GM23338 (cell line): ENCODE measurements around the gene CACNA2D2. TPM values are rescaled to one million over a fixed set of nuclear protein-coding genes. Genes with fewer than 3 reads are reported as not detected.

ENCODE experiments used
- ATAC-seq: fragments of 200-7000 bp; cut with Tn5 transposase; 3 replicates; pipeline ENCODE4 v1.9.1; 2020
- DNase-seq: peaks from one replicate; pipeline ENCODE4 v3.0.0-alpha.2; 2015; ENCODE audit warnings: low spot score
- H2AFZ ChIP-seq: fragments of 200-600 bp; sonication (generic); 2 replicates; pipeline ENCODE4 v1.8.0; 2016; ENCODE audit warnings: antibody characterized with exemption, mild to moderate bottlenecking, moderate library complexity
- H3F3A ChIP-seq: fragments of 200-600 bp; sonication (generic); replicated peaks from 2 replicates; pipeline ENCODE4 v1.8.0; 2017; ENCODE audit warnings: antibody characterized with exemption, mixed run types, low read depth
- H3K27ac ChIP-seq: fragments of 200-600 bp; sonication (generic); 2 replicates; pipeline ENCODE4 v1.6.1; 2016; ENCODE audit warnings: low read depth
- H3K27me3 ChIP-seq: fragments of 200-600 bp; sonication (generic); 2 replicates; pipeline ENCODE4 v1.8.0; 2016; ENCODE audit warnings: mild to moderate bottlenecking, mixed run types, moderate library complexity; ENCODE audit not compliant: insufficient read depth
- H3K36me3 ChIP-seq: fragments of 200-600 bp; sonication (generic); 2 replicates; pipeline ENCODE4 v1.8.0; 2016; ENCODE audit warnings: mild to moderate bottlenecking; ENCODE audit not compliant: insufficient read depth
- H3K4me1 ChIP-seq: fragments of 200-600 bp; sonication (generic); 2 replicates; pipeline ENCODE4 v1.8.0; 2016; ENCODE audit warnings: mild to moderate bottlenecking, moderate library complexity; ENCODE audit not compliant: insufficient read depth
- H3K4me2 ChIP-seq: fragments of 200-600 bp; sonication (generic); 2 replicates; pipeline ENCODE4 v1.7.1; 2017; ENCODE audit warnings: mixed run types
- H3K4me3 ChIP-seq: fragments of 200-600 bp; sonication (generic); 2 replicates; pipeline ENCODE4 v1.6.1; 2016; ENCODE audit warnings: mixed run types
- H3K79me2 ChIP-seq: fragments of 200-600 bp; sonication (generic); replicated peaks from 2 replicates; pipeline ENCODE4 v1.8.0; 2017; ENCODE audit warnings: mild to moderate bottlenecking; ENCODE audit not compliant: insufficient read depth
- H3K9me2 ChIP-seq: fragments of 200-600 bp; sonication (generic); 2 replicates; pipeline ENCODE4 v1.8.0; 2017; ENCODE audit not compliant: insufficient read depth
- H4K20me1 ChIP-seq: fragments of 200-600 bp; sonication (generic); replicated peaks from 2 replicates; pipeline ENCODE4 v1.8.0; 2017; ENCODE audit warnings: mild to moderate bottlenecking; ENCODE audit not compliant: insufficient read depth
- H3K27ac Mint-ChIP-seq: 2 replicates; pipeline ENCODE4 v1.8.0; 2020; ENCODE audit warnings: inconsistent platforms, mild to moderate bottlenecking, moderate library complexity, mixed read lengths
- H3K27me3 Mint-ChIP-seq: 3 replicates; pipeline ENCODE4 v1.8.0; 2022; ENCODE audit warnings: low read depth, mild to moderate bottlenecking, moderate library complexity, mixed read lengths, inconsistent platforms; ENCODE audit not compliant: insufficient read depth, poor library complexity
- H3K36me3 Mint-ChIP-seq: 3 replicates; pipeline ENCODE4 v1.8.0; 2021; ENCODE audit warnings: low read depth, mild to moderate bottlenecking, inconsistent platforms, moderate library complexity, mixed read lengths
- H3K4me1 Mint-ChIP-seq: 3 replicates; pipeline ENCODE4 v1.8.0; 2020; ENCODE audit warnings: mild to moderate bottlenecking, inconsistent platforms, mixed read lengths
- H3K4me3 Mint-ChIP-seq: 3 replicates; pipeline ENCODE4 v1.8.0; 2021; ENCODE audit warnings: moderate library complexity, mild to moderate bottlenecking, inconsistent platforms, mixed read lengths
- H3K9me3 Mint-ChIP-seq: 3 replicates; pipeline ENCODE4 v1.8.0; 2020; ENCODE audit warnings: moderate library complexity, mild to moderate bottlenecking, inconsistent platforms, mixed read lengths
- CREB1 ChIP-seq: fragments of 250-450 bp; sonication (Bioruptor Pico); IDR thresholded peaks from 2 replicates; pipeline ENCODE4 v1.5.0; 2020; ENCODE audit warnings: low read depth, mild to moderate bottlenecking, moderate library complexity
- EZH2 ChIP-seq: fragments of 200-600 bp; sonication (generic); IDR thresholded peaks from one replicate; pipeline ENCODE4 v1.8.0; 2017; ENCODE audit warnings: antibody characterized with exemption, mild to moderate bottlenecking, low read depth; ENCODE audit not compliant: unreplicated experiment
- EZH2phosphoT487 ChIP-seq: fragments of 200-600 bp; sonication (generic); IDR thresholded peaks from one replicate; pipeline ENCODE4 v1.8.1; 2018; ENCODE audit warnings: antibody characterized with exemption; ENCODE audit not compliant: unreplicated experiment
- JUNB ChIP-seq: IDR thresholded peaks from one replicate; pipeline ENCODE4 v1.6.1; 2016; ENCODE audit warnings: antibody characterized with exemption; ENCODE audit not compliant: unreplicated experiment
- NANOG ChIP-seq: IDR thresholded peaks from 2 replicates; pipeline ENCODE4 v1.6.1; 2016; ENCODE audit warnings: antibody characterized with exemption, borderline replicate concordance
- POLR2AphosphoS5 ChIP-seq: IDR thresholded peaks from 2 replicates; pipeline ENCODE4 v1.6.1; 2016; ENCODE audit warnings: antibody characterized with exemption, low read depth
- STAT1 ChIP-seq: IDR thresholded peaks from one replicate; pipeline ENCODE4 v1.6.1; 2016; ENCODE audit warnings: antibody characterized with exemption; ENCODE audit not compliant: unreplicated experiment
- ZNF114 ChIP-seq: fragments of 250-450 bp; sonication (Bioruptor Pico); IDR thresholded peaks from 2 replicates; pipeline ENCODE4 v1.5.0; 2020; ENCODE audit warnings: mild to moderate bottlenecking, moderate library complexity
- ZNF331 ChIP-seq: fragments of 250-450 bp; sonication (Bioruptor Pico); IDR thresholded peaks from 2 replicates; pipeline ENCODE4 v1.5.0; 2020; ENCODE audit warnings: low read depth, mild to moderate bottlenecking, moderate library complexity
- polyA plus RNA-seq: library from polyadenylated mRNA; unstranded; fragments of >200 nt; fragmentation: Nextera tagmentation; extraction: Ambion mirVana; gene quantifications from 2 replicates; pipeline ENCODE4 v1.2.1, GENCODE V29; 2016
- total RNA-seq: library from RNA; depleted of rRNA; stranded (reverse); fragments of >200 nt; shearing (Covaris generic); gene quantifications from 2 replicates; pipeline ENCODE4 v1.2.3, GENCODE V29; 2014
- TF ChIP-seq, protein P1 (sequence below): fragments of 250-450 bp; sonication (Bioruptor Pico); IDR thresholded peaks from 2 replicates; pipeline ENCODE4 v1.5.0; 2020; ENCODE audit warnings: mild to moderate bottlenecking, moderate library complexity
- TF ChIP-seq, protein P2 (sequence below): IDR thresholded peaks from one replicate; pipeline ENCODE4 v1.6.1; 2018; ENCODE audit warnings: antibody characterized with exemption; ENCODE audit not compliant: unreplicated experiment
- TF ChIP-seq, protein P3 (sequence below): IDR thresholded peaks from 2 replicates; pipeline ENCODE4 v1.6.1; 2016; ENCODE audit warnings: antibody characterized with exemption
- TF ChIP-seq, protein P4 (sequence below), 2 experiments: fragments of 200-600 bp in 1 of 2; sonication (generic) in 1 of 2; conservative IDR thresholded peaks; 2 replicates each; pipeline versions ENCODE4 v1.5.1 to v1.6.1; 2016 to 2017; ENCODE audit warnings: antibody characterized with exemption in 2 of 2, low read depth in 2 of 2, mild to moderate bottlenecking in 2 of 2, moderate library complexity in 1 of 2

Gene CACNA2D2
- total and polyA plus RNA-seq, 2 experiments from 2014 or later: 4.7 to 11.4 TPM

DNA sequence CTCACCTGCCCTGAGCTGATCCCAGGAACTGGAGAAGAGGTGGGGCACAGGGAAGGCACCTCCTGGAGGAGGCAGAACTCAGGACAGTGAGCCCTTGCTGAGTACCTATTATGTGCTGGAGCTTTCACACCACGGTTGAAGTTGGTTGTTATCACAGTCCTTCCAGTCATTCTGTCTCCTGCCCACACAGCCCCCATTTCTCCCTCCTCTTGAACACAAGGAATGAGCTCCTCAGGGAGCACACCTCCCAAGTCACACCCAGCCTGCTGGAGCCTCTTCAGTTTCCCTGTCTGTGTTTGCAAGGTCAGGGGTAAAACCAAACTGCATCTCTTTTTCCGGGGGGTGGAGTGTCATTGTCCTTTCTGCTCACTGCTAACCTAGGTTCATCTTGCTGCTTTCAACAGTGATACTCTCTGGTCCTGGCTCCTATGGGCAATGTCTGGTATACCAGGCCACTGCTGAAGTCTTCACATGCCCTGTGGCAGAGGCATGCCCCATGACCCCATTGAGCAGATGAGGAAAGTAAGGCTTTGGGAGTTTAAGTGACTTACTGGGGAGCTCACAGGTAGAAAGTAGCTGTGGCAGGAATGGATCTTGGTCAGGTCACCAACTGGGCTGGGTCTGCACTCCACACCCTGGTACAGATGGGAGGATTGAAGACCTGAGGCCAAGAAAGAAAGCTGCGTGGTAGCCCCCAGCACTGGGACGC, 34.1 kb upstream of the CACNA2D2 start:
- H4K20me1 ChIP-seq: no peaks in the 10 kb centered on the region
- no peaks in the 10 kb centered on the region for H3K27me3 ChIP-seq
- H3K36me3 ChIP-seq: no peaks in the 10 kb centered on the region
- H3F3A ChIP-seq: no peaks in the 10 kb centered on the region
- TF ChIP-seq EZH2: no peak
- TF ChIP-seq CREB1 (CRISPR knock-in tag): no peak
- TF ChIP-seq, protein P1, sequence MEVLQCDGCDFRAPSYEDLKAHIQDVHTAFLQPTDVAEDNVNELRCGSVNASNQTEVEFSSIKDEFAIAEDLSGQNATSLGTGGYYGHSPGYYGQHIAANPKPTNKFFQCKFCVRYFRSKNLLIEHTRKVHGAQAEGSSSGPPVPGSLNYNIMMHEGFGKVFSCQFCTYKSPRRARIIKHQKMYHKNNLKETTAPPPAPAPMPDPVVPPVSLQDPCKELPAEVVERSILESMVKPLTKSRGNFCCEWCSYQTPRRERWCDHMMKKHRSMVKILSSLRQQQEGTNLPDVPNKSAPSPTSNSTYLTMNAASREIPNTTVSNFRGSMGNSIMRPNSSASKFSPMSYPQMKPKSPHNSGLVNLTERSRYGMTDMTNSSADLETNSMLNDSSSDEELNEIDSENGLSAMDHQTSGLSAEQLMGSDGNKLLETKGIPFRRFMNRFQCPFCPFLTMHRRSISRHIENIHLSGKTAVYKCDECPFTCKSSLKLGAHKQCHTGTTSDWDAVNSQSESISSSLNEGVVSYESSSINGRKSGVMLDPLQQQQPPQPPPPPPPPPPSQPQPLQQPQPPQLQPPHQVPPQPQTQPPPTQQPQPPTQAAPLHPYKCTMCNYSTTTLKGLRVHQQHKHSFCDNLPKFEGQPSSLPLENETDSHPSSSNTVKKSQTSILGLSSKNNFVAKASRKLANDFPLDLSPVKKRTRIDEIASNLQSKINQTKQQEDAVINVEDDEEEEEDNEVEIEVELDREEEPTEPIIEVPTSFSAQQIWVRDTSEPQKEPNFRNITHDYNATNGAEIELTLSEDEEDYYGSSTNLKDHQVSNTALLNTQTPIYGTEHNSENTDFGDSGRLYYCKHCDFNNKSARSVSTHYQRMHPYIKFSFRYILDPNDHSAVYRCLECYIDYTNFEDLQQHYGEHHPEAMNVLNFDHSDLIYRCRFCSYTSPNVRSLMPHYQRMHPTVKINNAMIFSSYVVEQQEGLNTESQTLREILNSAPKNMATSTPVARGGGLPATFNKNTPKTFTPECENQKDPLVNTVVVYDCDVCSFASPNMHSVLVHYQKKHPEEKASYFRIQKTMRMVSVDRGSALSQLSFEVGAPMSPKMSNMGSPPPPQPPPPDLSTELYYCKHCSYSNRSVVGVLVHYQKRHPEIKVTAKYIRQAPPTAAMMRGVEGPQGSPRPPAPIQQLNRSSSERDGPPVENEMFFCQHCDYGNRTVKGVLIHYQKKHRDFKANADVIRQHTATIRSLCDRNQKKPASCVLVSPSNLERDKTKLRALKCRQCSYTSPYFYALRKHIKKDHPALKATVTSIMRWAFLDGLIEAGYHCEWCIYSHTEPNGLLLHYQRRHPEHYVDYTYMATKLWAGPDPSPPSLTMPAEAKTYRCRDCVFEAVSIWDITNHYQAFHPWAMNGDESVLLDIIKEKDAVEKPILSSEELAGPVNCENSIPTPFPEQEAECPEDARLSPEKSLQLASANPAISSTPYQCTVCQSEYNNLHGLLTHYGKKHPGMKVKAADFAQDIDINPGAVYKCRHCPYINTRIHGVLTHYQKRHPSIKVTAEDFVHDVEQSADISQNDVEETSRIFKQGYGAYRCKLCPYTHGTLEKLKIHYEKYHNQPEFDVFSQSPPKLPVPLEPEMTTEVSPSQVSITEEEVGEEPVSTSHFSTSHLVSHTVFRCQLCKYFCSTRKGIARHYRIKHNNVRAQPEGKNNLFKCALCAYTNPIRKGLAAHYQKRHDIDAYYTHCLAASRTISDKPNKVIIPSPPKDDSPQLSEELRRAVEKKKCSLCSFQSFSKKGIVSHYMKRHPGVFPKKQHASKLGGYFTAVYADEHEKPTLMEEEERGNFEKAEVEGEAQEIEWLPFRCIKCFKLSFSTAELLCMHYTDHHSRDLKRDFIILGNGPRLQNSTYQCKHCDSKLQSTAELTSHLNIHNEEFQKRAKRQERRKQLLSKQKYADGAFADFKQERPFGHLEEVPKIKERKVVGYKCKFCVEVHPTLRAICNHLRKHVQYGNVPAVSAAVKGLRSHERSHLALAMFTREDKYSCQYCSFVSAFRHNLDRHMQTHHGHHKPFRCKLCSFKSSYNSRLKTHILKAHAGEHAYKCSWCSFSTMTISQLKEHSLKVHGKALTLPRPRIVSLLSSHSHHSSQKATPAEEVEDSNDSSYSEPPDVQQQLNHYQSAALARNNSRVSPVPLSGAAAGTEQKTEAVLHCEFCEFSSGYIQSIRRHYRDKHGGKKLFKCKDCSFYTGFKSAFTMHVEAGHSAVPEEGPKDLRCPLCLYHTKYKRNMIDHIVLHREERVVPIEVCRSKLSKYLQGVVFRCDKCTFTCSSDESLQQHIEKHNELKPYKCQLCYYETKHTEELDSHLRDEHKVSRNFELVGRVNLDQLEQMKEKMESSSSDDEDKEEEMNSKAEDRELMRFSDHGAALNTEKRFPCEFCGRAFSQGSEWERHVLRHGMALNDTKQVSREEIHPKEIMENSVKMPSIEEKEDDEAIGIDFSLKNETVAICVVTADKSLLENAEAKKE (CRISPR knock-in tag): no peak
- TF ChIP-seq, protein P2, sequence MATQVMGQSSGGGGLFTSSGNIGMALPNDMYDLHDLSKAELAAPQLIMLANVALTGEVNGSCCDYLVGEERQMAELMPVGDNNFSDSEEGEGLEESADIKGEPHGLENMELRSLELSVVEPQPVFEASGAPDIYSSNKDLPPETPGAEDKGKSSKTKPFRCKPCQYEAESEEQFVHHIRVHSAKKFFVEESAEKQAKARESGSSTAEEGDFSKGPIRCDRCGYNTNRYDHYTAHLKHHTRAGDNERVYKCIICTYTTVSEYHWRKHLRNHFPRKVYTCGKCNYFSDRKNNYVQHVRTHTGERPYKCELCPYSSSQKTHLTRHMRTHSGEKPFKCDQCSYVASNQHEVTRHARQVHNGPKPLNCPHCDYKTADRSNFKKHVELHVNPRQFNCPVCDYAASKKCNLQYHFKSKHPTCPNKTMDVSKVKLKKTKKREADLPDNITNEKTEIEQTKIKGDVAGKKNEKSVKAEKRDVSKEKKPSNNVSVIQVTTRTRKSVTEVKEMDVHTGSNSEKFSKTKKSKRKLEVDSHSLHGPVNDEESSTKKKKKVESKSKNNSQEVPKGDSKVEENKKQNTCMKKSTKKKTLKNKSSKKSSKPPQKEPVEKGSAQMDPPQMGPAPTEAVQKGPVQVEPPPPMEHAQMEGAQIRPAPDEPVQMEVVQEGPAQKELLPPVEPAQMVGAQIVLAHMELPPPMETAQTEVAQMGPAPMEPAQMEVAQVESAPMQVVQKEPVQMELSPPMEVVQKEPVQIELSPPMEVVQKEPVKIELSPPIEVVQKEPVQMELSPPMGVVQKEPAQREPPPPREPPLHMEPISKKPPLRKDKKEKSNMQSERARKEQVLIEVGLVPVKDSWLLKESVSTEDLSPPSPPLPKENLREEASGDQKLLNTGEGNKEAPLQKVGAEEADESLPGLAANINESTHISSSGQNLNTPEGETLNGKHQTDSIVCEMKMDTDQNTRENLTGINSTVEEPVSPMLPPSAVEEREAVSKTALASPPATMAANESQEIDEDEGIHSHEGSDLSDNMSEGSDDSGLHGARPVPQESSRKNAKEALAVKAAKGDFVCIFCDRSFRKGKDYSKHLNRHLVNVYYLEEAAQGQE: no peak
- TF ChIP-seq ZNF331: no peak
- TF ChIP-seq, protein P3, sequence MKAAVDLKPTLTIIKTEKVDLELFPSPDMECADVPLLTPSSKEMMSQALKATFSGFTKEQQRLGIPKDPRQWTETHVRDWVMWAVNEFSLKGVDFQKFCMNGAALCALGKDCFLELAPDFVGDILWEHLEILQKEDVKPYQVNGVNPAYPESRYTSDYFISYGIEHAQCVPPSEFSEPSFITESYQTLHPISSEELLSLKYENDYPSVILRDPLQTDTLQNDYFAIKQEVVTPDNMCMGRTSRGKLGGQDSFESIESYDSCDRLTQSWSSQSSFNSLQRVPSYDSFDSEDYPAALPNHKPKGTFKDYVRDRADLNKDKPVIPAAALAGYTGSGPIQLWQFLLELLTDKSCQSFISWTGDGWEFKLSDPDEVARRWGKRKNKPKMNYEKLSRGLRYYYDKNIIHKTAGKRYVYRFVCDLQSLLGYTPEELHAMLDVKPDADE: no peak
- TF ChIP-seq ZNF114 (CRISPR knock-in tag): no peak
- no peak for TF ChIP-seq POLR2AphosphoS5
- no peak for TF ChIP-seq NANOG
- TF ChIP-seq EZH2phosphoT487: no peak
- no peak for TF ChIP-seq STAT1
- TF ChIP-seq, protein P4, sequence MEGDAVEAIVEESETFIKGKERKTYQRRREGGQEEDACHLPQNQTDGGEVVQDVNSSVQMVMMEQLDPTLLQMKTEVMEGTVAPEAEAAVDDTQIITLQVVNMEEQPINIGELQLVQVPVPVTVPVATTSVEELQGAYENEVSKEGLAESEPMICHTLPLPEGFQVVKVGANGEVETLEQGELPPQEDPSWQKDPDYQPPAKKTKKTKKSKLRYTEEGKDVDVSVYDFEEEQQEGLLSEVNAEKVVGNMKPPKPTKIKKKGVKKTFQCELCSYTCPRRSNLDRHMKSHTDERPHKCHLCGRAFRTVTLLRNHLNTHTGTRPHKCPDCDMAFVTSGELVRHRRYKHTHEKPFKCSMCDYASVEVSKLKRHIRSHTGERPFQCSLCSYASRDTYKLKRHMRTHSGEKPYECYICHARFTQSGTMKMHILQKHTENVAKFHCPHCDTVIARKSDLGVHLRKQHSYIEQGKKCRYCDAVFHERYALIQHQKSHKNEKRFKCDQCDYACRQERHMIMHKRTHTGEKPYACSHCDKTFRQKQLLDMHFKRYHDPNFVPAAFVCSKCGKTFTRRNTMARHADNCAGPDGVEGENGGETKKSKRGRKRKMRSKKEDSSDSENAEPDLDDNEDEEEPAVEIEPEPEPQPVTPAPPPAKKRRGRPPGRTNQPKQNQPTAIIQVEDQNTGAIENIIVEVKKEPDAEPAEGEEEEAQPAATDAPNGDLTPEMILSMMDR (conservative IDR thresholded peaks at IDR 0.05; ENCODE audit: low read depth in 2 of 2): no peak
- TF ChIP-seq JUNB: no peak
- Mint-ChIP-seq H3K27me3 (peaks cover 19% of the 10 kb centered on the region), H3K9me3 (no peaks in the 10 kb centered on the region), H3K36me3 (no peaks in the 10 kb centered on the region), H3K4me1 (peaks cover 39% of the 10 kb centered on the region), H3K4me3 (no peak overlapping the region), H3K27ac (no peak overlapping the region)
- no peak overlapping the region for H3K4me2 ChIP-seq
- H3K79me2 ChIP-seq: no peaks in the 10 kb centered on the region
- no peaks in the 10 kb centered on the region for H3K9me2 ChIP-seq
- DNase-seq (no peak), ATAC-seq (no peak)
- H3K4me3 ChIP-seq: no peak overlapping the region
- peaks cover 22% of the 10 kb centered on the region for H3K4me1 ChIP-seq
- H2AFZ ChIP-seq: no peak overlapping the region
- no peak overlapping the region for H3K27ac ChIP-seq
